Measurements from ENCODE around the gene SH3GL2.

The SH3GL2 gene

GRCh38 chr9:17611342-17611741 lies 32.5 kb downstream of the SH3GL2 start:
- DNase-seq (ENCODE audit: low spot score): no peak

DNA sequence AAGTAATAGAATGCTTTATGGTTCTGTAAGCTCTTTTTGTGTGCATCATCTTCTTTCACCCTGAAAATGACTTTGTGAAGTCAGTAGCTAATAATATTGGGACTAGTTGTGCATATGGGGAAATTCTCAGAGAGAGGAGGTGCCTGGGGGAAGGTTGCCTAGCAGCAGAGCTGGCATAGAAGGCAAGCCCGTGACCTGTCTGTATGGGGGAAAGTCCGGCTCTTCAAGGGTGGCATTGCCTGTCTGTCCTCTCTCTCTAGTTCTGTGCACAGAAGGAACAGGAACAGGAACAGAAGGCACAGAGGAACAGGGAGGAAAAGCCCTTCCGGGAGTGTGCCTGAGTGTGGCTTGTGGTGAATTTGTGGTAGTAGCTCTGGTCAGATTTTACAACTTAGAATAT lies 33.1 kb downstream of the SH3GL2 start:
- DNase-seq (ENCODE audit: low spot score): no peak

GRCh38 chr9:17613758-17614157 lies 34.9 kb downstream of the SH3GL2 start:
- DNase-seq (ENCODE audit: low spot score): no peak

DNA sequence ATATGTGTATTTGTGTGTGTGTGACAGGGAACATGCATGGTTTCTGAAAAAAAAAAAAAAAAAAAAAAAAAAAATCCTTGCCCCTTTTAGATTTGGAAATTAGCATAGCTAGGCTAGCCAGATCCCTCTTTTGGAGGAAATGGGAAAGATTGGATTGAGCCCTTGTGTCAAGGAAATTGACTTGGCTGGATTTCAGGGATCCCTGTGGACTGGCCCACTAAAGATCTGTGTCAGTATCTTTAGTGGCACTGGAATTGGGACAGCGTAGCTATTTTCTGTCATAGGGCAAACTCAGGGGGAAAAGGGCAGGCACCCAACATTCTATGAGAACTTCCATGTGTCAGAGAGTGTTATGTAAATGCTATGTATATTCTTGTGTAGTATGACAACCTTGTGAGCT lies 35.4 kb downstream of the SH3GL2 start:
- DNase-seq (ENCODE audit: low spot score): no peak

- no peak for DNase-seq (ENCODE audit: low spot score)
Observed at GRCh38 chr9:17614903-17615302, 36.0 kb downstream of the SH3GL2 start.

- DNase-seq (ENCODE audit: low spot score): no peak
Observed at GRCh38 chr9:17622141-17622540, 43.3 kb downstream of the SH3GL2 start.

DNA sequence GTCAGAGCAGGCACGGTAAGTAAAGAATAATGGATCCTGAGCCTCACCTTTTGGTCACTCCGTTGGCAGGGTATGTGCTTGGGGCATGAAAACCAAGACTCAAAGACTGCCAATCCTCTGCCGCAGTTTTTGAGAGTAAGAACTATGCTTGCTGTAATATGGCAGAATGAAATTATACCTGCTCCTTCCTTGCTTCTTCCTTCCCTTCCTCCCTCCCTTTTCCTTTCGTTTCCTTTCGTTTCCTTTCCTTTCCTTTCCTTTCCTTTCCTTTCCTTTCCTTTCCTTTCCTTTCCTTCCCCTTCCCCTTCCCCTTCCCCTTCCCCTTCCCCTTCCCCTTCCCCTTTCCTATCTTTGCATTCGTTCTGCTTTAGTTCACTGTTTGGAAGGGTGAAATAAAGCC lies 43.9 kb downstream of the SH3GL2 start:
- DNase-seq (ENCODE audit: low spot score): no peak

DNA sequence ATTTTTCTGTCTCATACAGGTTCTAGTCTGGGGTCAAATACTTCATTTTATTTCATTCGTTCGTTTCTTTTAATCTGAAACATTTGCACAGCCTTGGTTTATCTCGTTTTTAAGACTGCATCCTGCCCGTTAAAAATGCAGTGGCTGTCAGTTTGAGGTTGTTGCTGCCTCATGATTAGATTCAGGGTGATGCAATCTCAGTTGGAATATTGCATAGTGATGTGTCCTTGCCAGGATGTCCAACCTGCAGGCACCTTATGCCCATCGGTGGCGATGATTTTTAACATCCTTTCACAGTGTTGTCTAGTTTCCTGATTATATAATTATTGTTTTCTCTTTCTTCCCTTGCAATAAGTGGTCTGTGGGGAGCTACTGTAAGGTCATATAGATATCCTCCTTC lies 45.1 kb downstream of the SH3GL2 start:
- no peak for DNase-seq (ENCODE audit: low spot score)

GRCh38 chr9:17624571-17624970 lies 45.7 kb downstream of the SH3GL2 start:
- DNase-seq (ENCODE audit: low spot score): no peak

DNA sequence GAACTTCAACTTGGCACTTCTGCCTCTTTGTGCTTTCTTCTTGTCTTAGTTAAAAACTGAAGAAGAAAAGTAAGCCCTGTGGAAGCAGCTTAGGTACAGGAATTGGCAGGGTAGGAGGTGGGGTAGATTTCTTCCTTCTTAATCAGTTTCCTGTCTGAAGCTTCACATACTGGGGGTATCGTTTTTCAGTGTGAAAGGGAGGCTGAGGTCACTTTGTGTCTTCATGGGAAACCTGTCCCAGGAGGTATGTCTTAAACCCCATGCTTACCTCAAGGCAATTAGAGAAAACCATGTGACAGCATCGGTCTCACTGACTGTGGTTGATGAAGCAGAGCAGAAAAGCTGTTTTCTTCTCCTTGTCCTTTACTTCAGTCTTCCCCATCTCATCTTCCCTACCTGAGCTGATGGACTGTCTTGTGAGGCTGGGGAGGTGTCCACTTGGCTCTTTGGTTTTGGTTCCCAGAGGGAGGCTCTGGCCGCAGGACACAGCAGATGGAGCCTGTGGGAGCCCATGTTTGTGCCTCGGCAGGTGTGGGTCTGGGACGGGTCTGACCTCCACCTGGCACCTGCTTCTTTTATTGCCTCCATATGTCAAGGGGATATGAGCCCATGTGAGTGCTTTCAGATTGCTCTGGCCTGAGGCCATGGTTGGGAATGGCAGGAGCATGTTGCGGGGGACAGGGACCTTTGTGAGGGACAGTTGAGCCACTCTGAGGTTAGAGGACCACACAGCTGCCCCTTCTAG lies 47.0 kb downstream of the SH3GL2 start:
- DNase-seq (ENCODE audit: low spot score): no peak

DNA sequence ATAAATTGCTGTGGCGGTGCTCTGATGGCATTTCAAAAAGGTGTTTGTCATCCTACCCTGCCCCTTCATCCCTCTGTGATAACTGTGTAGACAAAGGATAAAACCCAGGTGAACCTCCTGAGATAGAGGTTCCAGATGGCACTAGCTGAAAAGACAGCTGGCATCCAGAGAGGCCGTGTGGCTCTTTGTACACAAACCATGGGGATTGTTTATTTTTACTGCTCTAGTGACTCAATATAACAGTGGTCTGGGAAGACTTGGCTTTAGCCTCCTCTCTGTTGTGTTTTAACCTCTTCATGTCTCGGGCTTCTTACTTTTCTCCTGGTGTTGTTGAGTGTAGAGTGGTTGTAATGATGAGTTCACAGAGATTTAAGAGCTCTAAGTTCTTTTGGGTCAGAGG lies 48.8 kb downstream of the SH3GL2 start:
- DNase-seq (ENCODE audit: low spot score): no peak

DNA sequence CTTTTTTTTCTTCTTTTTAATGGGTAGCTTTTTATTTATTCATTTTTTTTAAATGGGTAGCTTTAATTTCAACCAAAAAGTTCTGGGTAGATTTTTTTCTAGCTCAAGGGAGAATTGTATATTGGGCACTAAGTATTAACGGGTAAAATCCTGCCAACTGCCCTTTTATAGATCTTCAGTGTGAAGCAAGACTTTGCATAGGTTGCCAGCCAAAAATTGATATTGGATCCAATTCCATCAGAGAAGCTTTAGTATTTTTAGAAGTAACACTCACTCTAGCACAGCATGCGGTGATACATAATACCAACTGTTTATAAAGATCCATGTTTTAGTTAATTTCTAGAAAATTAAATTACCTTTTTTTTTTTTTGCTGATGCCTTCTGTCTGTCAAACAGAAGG lies 49.8 kb downstream of the SH3GL2 start:
- no peak for DNase-seq (ENCODE audit: low spot score)

GRCh38 chr9:17630531-17630949 lies 51.7 kb downstream of the SH3GL2 start:
- DNase-seq (ENCODE audit: low spot score): no peak

GRCh38 chr9:17631396-17631795 lies 52.5 kb downstream of the SH3GL2 start:
- DNase-seq (ENCODE audit: low spot score): no peak

GRCh38 chr9:17632994-17633393 lies 54.1 kb downstream of the SH3GL2 start:
- no peak for DNase-seq (ENCODE audit: low spot score)

DNA sequence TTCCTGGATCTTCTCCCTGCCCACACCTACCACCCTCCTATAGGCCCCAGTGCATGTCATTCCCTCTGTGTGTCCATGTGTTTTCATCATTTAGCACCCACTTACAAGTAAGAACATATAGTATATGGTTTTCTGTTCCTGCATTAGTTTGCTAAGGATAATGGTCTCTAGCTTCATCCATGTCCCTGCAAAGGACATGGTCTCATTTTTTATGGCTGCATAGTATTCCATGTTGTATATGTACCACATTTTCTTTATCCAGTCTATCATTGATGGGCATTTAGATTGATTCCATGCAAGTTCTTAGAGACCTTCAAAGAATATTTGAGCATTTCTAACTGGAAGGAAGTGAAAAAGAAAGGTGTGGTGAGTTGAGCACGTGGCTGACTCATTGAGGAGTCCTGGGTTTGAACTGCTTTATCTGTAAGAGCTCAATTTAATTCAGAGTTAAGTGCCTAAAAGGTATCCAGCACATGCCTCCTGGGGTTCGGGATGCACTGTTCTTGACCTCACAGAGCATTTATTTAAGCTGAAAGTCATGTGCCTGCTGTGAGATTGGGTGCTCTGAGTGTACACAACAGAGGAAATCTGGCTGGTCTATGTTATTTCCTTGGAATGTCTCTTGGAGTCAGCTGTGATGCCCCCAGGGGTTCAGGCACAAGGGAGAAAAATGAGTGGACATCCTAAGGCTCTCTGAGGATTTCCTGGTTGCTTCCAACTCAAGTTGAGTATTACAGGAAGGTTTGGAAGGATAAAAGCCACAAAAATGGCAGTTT lies 56.4 kb downstream of the SH3GL2 start:
- no peak for DNase-seq (ENCODE audit: low spot score)

DNA sequence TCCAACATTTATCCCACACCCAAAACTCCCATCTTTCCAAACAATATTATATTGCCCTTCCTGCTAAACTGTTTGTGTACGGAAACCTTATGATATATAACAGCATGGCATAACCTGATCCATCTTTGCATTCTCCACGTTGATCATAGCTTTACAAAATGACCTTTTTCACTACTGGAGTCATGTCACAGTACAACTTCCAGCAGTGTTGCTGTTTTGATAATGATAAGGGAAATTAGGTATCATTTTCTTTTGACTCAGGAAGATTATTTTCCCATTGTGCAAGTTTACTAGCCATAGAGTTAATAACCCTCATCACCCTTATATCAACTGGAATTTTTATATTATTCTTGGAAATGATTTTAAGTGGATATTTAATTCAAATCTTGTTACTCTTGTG lies 57.5 kb downstream of the SH3GL2 start:
- DNase-seq (ENCODE audit: low spot score): no peak

GRCh38 chr9:17636821-17637220 lies 58.0 kb downstream of the SH3GL2 start:
- no peak for DNase-seq (ENCODE audit: low spot score)

DNA sequence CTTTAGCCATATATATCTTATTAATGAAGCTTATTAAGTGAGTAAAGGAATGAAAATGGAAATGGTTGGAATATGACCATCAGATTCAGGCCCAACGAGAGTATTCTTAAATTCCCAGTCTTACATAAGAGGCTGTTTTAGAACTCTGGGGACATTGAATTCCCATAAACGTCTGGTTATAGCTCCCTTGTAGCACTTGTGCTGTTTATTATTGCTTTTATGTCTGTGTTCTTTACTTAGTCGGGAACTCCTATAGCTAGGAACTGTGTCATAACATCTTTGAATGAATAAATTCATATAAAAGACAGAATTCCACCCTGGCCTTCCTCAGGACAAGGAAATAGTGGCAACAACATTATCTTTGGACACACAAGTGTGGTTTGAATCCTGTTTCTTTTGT lies 58.4 kb downstream of the SH3GL2 start:
- no peak for DNase-seq (ENCODE audit: low spot score)

DNA sequence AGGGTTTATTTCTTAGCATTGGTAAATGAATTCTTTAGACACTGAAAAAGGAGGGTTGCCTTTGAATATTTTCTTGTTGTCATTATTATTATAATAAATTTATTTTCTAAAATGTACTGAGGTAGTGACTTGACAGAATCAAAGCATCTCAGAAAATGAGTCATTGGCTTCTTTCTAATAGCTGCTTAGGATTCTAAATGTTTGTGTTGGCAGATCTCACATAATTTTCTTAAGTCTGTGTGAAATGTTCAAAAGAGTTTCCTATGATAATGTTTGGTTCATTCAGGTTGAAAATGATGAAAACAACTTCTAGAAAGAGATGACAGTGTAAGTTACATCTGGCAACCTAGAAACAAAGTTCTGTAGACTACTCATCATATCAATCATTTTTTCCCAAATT lies 69.7 kb downstream of the SH3GL2 start:
- DNase-seq (ENCODE audit: low spot score): no peak

- no peak for DNase-seq (ENCODE audit: low spot score)
Observed at GRCh38 chr9:17651725-17652124, 72.9 kb downstream of the SH3GL2 start.

DNA sequence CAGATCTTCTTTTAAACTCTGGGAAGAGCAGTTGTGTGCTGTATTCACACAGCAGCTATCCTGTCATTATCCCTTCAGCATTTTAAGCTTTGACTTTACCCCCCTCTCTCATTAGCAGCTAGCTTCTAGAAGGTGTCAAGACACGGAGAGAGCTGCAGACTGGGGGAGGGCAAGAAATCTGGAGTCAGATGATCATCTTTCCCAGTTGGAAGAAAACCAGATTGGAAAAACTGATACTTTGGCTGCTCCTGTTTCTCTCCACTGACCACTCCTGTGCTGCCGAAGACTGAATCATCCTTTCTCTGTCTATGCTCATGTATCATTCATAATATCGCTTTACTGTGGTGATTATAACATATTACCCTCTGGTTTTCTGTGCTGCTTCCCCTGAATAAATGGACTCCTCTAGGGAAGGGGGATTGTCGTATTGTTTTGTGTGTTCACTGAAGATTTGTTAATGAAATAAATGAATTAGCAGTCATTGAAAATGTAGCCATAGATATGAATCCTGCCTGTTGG lies 75.1 kb downstream of the SH3GL2 start:
- DNase-seq (ENCODE audit: low spot score): no peak

GRCh38 chr9:17656889-17657288 lies 78.0 kb downstream of the SH3GL2 start:
- DNase-seq (ENCODE audit: low spot score): no peak
